HG03457 (cell line): ENCODE results near the gene FGD3.
"Not testable (repeated sequence)": the region's sequence is repeated elsewhere in the genome, so short reads cannot be mapped to it uniquely, and the experiment has no call there.

Source experiments
- ATAC-seq: cut with Tn5 transposase; IDR thresholded peaks from one replicate; pipeline ENCODE4 v1.9.1; 2021; ENCODE audit warnings: moderate number of reproducible peaks; ENCODE audit not compliant: unreplicated experiment

Gene FGD3

DNA sequence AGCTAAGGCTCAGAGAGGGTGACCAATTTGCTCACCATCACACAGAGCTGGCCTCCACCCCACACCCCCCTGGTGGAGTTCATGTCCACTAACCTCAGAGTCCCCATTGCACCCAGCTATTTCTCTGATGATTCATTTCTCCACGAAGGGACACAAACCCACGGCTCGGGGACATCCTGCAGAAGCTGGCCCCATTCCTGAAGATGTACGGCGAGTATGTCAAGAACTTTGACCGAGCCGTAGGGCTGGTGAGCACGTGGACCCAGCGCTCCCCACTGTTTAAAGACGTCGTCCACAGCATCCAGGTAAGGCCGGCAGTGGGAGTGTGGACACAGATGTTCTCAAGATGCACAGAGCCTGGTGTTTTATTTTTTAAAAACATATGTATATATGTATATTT is 58.6 kb downstream of the FGD3 start:
- ATAC-seq: no peak

- no peak for ATAC-seq
Observed at GRCh38 chr9:93007529-93008058, 60.3 kb downstream of the FGD3 start.

- no peak for ATAC-seq
Observed at GRCh38 chr9:93008457-93008856, 61.1 kb downstream of the FGD3 start.

DNA sequence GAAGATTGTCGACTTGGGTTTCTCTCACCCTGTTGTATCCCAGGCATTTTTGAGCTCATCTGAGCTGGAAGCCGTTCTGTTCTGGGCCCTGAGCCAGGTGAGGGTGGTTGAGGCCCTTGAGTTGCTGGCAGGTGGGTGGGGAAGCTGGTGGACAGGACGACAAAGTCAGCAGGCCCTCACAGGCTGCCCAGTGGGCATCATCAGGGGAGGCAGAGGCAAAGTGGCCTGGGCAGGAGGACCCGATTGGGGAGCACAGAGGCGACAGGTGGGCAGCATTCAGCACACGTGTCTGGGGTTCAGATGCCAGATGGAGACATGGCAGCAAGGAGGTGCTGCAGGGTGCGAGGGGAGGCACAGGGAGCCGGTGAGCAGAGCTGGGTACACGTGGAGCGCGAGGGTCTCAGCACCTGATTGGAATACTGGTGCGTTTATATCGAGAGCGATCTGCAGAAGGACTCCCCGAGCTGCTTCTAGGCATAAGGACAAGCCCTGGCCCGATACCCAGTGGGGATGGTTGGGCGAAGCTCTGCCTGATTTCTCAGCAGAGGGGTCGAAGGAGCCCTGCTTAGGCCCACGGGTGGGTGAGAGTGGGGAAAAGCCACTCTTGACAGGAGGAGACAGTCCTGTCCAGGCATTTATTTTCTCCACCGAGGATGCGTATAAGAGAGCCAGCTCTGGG is 62.2 kb downstream of the FGD3 start:
- ATAC-seq: no peak

- ATAC-seq: no peak
Observed at GRCh38 chr9:93010056-93010455, 62.7 kb downstream of the FGD3 start.

- ATAC-seq: no peak
Observed at GRCh38 chr9:93010704-93011103, 63.4 kb downstream of the FGD3 start.

DNA sequence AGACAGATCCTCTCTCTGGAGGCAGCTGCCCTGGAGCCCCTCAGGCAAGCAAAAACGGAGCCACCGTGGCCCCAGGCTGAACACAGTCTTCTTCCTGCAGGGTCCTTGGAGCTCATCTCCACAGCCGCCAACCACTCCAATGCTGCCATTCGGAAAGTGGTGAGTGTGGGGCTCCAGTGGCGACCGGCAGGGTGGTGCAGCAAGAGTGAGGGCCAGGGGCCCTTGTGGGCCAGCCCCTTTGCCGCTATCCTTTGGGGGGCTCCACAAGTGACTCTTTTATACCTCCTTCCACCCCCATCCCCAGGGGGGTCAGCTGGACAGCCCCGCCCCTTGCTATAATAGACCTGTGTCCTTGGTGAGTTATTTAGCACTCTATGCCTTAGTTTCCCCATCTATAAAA is 63.8 kb downstream of the FGD3 start:
- ATAC-seq: no peak

GRCh38 chr9:93012963-93013855 is 65.9 kb downstream of the FGD3 start:
- no peak for ATAC-seq

GRCh38 chr9:93013856-93014582 is 66.7 kb downstream of the FGD3 start:
- ATAC-seq: no peak

DNA sequence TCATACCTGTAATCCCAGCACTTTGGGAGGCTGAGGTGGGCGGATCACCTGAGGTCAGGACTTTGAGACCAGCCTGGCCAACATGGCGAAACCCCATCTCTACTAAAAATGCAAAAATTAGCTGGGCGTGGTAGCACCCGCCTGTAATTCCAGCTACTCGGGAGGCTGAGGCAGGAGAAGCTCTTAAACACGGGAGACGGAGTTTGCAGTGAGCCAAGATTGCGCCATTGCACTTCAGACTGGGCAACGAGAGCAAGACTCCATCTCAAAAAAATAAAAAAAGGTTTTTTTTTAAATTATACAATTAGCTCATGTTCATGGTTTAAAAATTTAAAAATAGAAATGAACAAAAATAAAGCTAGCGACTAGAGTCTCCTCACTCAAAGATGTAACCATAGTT is 67.9 kb downstream of the FGD3 start:
- not testable (repeated sequence) for ATAC-seq

GRCh38 chr9:93017621-93018020 is 70.3 kb downstream of the FGD3 start:
- no peak for ATAC-seq

DNA sequence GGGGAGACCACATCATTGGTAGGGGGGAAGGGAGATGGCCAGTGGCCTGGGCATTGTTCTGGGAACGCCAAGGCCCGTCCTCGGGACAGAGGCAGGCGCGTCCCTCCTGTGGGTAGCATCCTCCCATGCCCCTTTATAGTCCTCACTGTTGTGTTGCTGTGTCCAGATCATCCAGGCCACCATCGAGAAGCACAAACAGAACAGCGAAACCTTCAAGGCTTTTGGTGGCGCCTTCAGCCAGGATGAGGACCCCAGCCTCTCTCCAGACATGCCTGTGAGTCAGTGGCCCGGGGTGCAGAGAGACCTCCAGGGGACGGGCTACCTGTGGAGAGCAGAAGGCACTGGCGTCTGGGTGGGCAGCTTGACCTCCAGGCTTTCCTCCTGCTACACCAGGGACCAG is 72.8 kb downstream of the FGD3 start:
- ATAC-seq: no peak

DNA sequence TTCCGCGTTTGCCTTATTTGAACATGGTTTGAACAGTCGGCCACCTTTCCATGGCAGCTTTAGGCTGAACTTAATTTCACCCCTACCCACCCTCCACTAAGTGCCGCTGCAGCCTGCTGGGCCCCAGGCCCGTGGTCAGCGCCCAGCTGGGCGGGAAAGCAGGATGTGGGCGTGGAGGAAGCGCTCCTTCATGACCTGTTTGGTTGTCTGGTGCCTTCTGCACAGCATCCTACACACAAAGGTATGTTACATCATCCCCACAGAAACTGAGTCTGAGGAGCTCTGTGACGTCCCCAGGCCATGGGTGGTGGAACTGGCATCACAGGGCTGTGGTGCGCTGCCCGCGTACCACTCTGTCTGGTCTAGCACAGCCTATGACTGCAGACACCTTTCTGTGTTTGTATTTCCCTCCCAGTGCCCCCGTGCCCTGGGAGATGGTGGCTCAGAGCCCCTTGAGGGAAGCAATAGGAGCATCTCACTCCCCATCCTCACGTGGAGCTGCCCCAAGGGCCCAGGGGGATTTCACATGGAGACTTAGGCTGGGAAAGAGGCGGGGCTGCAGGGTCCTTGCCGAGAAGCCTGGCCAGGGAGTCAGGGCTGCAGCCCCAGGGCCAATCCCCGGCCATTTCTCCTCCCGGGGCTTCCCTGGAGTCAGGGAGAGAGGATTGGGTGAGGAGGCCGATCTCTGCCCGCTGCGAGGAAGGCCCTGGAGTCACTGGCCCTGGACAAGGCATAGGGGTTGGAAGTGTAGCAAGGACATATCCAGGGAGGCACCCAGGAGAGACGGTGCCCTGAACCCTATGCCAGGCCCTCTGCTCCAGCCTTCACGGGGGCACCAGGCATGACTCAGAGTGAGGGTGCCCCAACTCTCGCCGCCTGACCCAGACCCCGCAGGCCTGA is 73.7 kb downstream of the FGD3 start:
- no peak for ATAC-seq

- no peak for ATAC-seq
Observed at GRCh38 chr9:93022066-93022465, 74.7 kb downstream of the FGD3 start.

- ATAC-seq: no peak
Observed at GRCh38 chr9:93022721-93023520, 75.6 kb downstream of the FGD3 start.

DNA sequence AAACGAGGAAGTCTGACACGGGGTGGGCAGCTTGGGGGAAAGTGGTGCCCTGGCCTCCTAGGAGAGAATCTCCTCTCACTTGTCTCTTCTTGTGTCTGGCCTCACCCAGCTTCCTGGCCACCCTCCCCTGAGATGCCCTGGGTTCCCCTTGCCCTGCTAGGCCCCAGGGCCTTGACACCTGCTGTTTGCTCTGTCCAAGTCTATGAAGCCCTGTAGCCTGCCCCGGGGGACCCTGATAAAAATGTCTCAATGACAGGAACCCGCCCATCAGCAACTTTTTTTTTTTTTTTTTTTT is 76.1 kb downstream of the FGD3 start:
- ATAC-seq: no peak

DNA sequence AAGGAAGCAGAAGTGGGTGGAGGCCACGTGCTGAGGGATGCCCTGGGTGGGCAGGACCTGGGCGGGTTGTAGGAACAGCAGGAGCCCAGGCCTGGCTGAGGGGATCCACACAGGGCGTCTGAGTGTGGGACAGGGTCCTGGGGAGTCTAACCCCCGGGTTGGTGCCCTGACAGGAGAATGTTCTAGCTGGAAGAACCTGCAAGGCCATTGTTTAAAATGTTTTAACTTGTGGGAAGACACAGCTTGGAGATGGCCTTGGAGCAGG is 77.3 kb downstream of the FGD3 start:
- no peak for ATAC-seq

DNA sequence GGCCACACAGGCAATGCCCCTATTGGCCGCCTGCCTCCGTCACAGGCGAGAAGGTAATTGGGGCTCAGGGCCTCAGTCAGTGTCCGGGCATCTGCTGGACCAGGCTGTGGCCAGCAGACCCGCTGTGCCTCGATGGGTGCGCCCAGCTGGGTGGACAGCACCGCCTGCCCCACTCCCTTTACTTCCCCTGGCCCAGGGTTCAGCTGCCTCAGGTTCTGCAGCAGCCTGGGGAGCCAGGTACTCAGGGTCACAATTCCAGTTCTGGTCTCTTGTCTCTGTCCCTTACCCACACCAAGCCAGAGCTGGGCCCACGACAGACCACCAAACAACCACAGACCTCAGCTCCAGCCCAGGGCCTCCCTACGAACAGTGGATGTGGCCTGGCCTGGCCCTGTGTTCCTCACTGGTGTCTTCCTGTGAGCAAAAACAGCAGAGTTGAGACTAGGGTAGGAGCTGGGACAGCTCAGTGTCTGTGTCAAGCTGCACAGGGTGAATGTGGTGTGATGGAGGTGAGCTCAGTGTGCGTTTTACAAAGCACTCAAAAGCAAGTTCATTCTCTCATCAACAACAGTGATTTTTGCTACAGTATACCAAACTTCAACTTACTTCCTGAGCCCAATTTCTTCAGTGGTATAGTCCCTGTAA is 77.8 kb downstream of the FGD3 start:
- no peak for ATAC-seq

DNA sequence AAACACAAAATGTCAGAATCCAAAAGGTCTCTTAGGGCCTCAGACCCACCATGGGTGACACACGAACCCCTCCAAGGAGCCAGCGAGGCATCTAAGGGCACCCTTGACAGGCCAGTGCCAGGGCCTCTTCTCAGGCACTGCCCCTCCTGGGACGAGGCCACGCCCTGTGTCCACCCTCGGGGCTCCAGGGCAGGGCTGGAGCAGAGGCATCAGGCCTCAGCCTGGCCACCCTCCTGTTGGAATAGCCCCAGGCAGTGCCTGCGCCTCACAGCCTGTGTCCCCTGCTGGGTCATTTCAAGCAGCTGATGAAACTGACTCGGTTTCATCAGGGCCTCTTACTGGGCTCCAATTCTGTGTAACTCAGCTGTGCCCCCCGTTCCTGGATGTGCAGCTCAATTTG is 78.4 kb downstream of the FGD3 start:
- no peak for ATAC-seq

- no peak for ATAC-seq
Observed at GRCh38 chr9:93026640-93027039, 79.3 kb downstream of the FGD3 start.
